GM19397 (cell line): Measurements from ENCODE around the gene ZNRF4.
"Not testable (repeated sequence)": the region's sequence is repeated elsewhere in the genome, so short reads cannot be mapped to it uniquely, and the experiment has no call there.

Experiments used
- ATAC-seq: cut with Tn5 transposase; IDR thresholded peaks from one replicate; pipeline ENCODE4 v1.9.1; 2021; ENCODE audit warnings: mild to moderate bottlenecking, moderate library complexity; ENCODE audit not compliant: unreplicated experiment

Gene ZNRF4

DNA sequence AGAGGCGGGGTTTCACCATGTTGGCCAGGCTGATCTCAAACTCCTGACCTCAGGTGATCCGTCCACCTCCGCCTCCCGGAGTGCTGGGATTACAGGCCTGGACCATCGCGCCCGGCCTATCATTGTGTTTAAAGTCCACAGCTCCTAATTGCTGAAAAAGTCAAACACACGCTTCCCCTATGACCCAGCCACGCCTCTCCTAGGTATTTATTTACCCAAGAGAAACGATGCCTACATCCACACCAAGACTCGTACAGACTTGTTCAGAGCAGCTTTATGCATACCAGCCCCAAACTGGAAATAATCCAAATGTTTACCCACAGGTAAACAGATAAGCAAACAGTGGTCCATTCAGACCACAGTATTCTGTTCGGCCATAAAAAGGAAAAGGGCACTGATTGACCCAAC is 15.1 kb downstream of the ZNRF4 start:
- no peak for ATAC-seq

DNA sequence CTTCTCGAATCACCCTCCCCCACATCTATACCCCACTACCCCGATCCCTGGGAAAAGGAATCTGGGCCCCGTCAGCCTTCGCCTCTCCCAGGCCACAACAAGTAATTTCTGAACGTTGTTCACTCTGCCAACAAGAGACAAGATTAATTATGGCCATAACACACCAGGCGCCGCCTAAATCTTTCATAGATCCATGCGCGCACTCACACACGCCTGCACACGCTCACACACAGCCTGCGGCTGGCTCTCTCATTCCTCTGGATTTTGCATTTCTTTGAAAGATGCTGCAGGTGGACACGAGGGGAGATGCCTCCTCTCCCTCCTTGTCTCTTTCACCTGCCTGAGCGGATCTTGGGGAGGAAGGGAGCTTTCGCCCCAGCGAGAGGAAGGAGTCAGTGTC is 17.1 kb downstream of the ZNRF4 start:
- ATAC-seq, result no peak

DNA sequence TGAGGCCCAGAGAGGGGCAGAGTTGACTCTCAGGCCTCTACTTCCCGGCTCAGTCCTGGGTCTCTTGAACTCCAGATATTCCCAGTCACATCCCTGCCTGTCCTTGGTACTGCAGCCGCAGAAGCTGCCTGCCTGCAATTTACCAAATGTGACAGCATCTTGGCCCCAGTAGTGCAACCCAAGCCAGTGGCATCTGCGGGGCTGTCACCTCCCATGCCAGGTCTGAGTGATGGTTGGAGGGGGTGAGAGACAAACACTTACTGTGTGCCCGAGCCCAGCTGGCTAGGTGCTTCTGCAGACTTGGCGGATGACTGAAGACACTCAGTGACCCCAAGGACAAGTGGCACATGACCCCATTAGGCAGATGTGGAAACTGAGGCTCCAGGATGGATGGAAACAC is 18.4 kb downstream of the ZNRF4 start:
- no peak for ATAC-seq

DNA sequence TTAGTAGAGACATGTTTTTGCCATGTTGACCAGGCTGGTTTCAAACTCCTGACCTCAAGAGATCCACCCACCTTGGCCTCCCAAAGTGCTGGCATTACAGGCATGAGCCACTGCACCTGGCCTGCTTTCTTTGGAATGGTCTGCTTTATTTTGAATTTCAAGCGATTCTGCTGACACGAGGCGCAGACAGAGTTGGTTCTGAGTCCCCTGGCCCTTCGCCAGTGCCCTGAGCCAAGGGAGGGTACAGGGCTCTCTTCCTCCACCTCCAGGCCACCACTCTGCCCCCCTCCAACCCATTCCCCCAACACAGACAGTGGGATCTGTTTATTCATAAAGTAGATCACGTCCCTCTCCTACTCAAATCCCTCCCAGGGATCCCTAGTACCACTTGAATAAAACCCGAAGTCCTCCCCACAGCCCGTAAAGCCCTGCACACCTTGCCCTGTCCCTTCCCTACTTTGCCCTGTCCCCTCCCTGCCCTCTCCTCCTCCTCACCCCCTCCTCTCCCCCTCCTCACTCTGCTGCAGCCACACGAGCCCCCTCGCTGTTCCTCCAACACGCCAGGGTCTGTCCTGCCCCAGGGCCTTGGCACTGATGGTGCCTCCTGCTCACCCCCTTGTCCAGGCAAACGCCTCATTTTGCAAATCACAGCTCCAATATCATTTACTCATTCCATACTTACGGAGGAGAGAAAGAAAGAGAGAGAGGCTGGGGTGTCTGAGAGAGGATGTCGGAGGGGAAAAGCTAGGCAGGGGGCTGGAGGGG is 22.4 kb downstream of the ZNRF4 start:
- no peak for ATAC-seq

DNA sequence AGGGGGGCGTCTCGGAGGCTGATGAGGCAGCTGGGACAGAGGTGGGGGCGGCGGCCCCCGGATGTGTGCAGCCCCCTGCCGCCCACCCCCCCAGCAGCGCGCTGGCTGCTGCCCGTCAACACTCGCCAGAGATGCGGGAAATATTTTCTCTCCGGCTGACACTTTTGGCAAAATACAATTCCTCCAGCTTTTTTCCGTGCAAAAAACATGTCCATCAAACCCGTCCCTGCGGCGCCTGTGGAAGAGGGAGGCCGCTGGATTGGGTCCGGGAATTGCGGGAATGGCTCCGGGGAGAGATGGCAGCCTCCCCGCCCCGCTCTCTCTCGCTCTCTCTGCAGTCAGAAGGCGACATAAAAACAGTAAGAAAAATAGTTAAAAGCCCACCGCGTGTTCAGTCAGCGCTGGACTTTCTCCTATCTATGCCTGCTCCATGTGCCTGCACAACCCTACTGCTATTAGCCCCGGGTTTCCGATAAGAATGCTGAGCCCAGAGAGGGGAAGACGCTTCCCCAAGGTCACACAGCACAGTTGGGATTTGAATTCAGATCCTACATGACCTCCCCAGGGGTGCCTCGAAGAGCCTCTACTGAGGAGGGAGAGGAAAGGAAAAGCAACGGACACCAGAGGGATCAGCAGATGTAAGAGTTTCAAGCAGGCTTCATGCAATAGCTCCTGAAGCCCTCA is 23.2 kb downstream of the ZNRF4 start:
- ATAC-seq, result no peak

DNA sequence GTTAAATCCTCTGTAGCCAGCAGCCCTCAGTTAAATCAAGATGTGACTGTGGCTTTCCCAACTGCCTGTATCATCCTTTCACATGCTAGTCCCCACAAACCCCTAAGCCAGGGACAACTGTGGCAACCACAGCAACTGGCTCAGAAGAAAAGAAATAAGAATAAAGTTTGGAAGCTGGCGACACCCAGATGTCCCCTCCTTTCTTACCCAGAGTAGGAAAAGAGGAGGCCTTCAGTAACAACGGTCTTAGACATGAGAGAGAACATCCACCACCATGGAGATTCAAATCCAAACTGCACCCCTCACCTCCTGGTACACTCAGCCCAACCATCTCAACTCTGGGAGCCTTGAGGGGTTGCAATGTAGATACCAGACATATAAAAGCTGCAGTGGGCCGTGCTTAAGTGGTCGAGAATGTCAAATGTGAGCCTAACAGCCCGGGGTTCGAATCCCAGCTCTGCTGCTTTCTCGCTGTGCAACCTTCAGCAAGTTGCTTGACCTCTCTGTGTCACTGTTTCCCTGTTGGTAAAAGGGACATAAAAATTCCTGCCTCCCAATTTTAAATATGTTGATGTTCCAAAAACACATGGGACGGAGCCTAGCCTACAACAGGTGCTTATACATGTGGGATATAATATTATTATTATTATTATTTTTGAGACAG is 23.8 kb downstream of the ZNRF4 start:
- ATAC-seq, result no peak

DNA sequence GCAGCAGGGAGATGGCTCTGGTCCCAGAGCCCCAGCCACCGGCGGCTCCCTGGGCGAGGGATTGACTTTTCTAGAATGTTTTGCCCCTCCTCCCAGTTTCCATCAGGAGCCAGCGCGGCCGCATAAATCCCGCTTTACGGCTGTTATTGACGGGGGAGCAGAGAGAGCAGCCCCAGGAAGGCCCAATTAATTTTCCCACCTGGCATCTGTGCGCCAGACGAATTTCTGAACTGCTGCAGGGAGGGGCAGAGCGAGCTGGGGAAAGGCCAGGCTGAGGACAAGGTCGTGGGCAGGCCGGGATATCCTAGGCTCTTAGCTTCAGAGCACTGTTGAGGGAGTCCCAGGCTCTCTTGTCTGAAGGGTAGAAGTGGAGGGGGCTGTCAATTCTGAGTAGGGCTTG is 24.7 kb downstream of the ZNRF4 start:
- ATAC-seq, result no peak

DNA sequence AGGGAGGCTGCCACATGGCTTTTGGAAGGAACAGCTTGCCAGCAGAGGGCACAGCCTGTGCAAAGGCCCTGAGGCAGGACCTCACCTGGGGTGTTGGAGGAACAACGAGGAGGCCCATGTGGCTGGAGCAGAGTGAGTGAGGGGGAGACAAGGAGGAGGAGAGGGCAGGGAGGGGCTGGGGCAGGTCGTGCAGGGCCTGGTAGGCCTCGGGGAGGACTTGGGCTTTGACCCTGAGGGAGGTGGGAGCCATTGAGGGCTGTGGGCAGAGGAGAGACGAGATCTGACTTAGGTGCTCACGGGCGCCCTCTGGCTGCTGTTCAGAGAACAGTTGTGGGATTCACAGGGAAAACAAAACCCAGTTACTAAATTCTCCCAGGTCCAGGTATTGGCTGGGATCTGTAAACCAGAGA is 25.2 kb downstream of the ZNRF4 start:
- ATAC-seq, result no peak

DNA sequence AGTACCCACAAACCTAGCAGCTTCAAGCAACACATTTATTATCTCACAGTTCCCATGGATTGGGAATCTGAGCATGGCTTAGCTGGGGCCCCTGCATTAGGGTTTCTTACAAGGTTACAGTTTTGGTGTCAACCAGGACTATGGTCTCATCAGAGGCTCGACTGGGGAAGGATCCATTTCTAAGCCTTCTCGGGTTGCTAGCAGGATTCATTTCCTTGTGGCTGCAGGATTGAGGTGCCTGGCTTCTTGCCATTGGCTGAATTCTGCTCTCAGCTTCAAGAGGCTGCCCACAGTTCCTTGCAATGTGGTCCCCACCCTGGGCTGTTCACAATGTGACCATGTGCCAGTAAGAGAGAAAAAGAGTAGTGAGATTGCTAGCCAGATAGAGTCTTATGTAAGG is 26.7 kb downstream of the ZNRF4 start:
- no peak for ATAC-seq

DNA sequence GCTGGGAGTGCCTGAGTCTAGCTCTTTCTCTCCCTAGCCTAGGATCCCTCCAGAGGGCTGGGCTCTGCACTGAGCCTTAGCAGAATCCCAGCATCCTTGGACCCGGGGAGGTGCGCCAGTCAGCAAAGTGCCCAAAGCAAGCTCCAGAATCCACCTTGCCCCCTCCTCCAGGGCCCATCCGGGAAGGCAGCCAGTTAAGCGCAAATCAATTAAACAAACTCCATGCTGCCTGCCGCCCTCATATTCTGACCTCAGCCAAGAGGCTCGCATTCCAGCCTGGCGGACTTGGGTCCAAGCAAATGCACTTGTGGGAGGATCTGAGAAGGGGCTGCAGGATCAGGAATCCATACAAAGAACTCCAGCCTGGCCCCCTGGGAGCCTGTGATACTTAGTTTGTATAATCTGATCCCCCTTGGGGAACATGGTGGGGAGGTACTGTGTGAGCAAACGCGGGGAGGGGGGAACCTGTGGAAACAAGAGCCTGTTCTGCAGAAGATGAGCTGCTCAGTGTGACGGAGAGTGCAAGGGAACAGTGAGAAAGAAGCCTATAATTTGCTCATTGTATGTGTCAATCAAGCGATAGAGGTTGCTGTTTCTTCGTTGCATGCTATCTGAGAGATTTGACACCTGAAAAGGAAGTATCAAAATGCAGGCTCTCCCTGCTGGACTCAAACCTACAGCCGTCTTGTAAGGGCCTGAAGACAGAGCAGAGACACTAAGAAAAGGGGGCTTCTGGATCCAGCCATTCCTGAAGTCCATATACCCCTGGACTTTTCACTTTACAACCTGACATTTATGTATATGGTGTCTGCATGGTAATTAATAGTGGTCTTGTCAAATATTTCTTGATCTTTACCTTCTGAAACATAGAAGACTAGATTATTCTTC is 29.4 kb downstream of the ZNRF4 start:
- ATAC-seq, result no peak

DNA sequence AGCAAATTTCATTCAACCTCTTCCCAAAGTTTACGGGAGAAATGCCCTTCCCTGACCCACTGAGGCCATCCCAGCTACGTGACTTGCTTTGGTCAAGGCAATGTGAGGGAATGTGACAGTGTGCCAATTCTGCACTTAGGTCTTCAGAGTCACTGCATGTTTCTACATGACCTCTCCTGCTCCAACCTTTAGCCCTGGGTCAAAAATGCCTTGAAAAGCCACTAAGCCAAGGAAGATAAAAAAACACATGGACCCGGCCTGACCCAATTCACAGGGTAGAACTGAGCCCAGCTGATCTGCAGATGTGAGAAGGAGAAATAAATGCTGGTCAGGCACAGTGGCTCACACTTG is 30.0 kb downstream of the ZNRF4 start:
- ATAC-seq, result no peak

DNA sequence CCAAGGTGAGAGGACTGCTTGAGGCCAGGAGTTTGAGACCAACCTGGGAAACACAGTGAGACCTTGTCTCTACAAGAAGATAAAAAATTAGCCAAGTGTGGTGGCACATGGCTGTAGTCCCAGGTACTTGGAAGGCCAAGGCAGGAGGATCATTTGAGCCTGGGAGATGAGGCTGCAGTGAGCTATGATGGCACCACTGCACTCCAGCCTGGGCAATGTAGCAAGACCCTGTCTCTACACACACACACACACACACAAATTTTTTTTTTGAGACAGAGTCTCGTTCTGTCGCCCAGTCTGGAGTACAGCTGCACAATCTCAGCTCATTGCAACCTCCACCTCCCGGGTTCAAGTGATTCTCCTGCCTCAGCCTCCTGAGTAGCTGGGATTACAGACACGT is 30.4 kb downstream of the ZNRF4 start:
- not testable (repeated sequence) for ATAC-seq

DNA sequence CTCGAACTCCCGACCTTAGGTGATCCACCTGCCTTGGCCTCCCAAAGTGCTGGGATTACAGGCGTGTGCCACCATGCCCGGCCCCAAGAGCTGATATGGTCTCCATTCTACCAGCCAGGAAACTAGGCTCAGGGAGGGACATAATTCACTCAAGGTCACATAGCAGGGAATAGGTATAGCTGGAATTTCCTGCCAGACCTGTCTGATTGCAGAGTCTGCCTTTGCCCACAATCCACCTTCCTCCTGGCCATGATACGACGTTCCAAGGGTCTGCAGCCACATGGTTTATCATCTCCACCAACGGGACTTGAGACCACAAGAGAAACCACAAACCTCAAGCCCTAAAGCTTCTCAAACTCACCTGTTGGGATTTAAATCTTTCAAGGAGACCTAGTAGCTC is 32.0 kb downstream of the ZNRF4 start:
- ATAC-seq, result no peak

DNA sequence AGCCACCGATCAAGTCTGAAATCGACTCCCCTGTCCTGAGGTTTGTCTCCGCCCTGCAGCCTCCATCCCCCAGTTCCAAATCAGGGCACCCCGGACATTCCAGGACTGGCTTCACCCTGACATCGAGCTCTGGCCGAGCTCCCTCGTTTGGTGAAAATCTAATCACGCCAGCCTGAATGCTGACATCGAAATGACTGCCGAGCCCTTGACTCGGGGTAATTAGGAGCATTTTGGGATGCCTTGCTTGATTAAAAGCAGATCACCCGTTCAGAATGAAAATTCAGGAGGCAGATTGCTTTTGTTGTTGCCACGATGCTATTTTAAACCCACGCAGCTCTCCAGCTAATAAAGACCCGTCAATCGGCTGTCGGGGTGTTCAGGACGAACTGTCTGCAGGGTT is 34.3 kb downstream of the ZNRF4 start:
- no peak for ATAC-seq

DNA sequence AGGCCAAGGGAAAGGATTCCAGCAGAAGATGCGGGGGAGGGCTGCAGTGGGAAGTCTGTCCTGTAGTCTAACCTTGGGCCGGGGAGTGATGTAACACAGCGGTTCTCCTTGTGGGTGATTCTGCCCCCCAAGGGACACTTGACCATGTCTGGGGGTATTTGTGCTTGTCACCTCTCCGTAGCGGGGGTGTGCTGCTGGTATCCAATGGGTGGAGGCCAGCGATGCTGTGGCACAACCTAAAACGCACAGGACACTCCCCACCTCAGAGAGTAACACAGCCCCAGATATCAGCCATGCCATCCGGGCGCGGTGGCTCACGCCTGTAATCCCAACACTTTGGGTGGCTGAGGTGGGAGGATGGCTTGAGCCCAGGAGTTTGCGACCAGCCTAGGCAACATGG is 36.3 kb downstream of the ZNRF4 start:
- no peak for ATAC-seq

DNA sequence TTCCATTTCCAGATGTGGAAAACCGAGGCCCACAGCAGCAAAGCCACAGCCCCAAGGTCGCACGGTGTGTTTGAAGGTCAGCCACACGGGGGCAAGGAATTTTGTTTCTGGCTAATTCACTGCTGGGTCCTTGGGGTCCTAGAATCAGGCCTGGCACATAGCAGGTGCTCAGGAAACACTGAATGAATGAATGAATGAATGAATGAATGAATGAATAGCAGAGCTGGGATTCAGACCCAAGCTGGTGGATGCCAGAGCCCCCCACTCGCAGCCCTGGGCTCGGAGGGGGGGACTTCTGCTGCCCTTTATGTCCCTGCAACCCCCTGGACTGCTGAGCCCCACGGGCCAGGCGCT is 37.0 kb downstream of the ZNRF4 start:
- no peak for ATAC-seq

DNA sequence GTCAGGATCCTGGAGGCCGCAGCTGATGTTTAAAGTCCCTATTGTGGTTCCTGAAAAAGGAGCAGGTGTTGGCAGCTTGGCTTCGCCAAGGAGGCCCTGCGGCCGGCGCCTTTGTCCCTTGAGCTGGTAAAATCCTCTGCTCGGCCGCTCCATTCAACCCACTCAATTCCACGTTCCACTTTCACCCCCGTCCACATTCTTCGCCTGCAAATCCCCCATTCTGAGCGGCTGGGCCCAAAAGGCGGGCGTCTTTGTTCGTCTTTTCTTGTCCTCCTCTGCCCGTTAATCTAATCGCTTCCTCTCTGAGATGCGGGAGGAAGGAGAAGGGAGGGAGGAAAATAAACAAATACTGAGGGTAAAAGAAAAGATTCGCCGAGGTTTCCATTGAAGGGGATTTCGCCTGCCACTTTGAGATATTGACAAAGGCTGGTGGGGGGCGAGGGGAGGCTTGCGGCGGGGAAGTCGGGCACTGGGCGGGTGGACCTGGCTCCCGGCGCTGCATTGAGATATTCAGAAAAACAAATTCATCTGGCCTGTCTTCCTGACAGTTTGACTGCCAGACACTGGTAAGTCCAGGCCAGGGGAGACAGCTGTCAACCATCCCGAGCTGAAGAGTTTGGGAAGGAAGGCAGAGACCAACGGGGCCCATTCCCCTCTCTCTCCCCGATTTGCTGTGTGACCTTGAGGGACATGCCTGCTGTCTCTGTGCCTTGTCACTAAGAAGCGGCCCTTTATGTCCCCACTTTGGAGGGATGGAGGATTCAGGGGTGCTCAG is 37.6 kb downstream of the ZNRF4 start:
- ATAC-seq, result no peak

DNA sequence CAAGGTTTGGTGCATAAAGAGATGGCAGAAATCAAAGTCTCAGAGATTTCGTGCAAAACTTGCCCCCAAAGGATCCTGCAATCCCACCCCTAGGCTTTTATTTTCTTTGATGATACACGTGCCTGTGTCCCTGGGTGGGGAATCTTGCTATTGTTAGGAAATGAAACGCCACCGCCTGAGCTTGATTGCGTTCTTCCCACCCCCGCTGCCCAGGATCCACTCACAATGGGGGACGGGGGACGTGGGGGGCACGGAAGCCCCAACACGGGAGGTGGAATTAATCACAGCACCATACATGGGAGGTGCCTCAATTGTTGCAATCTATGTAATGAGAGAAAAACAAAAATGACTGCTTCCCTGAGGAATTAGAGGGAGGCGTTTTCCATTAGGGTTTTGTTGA is 39.6 kb downstream of the ZNRF4 start:
- ATAC-seq, result no peak

DNA sequence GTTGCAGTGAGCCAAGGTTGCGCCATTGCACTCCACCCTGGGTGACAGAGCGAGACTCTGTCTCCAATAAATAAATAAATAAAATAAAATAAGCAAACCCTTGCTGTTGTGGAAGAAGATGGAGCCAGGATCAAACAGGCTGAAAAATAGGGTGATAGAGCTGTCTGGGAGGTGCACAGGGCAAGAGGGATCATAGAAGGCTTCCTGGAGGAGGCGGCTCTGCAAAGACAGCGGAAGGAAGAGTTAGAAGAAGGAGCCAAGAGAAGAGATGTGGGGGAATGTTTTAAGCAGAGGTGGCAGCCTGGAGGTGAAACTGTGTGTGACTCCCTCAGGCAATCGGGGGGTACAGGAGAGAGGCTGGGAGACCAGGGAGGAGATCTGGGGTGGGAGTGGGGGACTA is 40.6 kb downstream of the ZNRF4 start:
- ATAC-seq, result no peak

DNA sequence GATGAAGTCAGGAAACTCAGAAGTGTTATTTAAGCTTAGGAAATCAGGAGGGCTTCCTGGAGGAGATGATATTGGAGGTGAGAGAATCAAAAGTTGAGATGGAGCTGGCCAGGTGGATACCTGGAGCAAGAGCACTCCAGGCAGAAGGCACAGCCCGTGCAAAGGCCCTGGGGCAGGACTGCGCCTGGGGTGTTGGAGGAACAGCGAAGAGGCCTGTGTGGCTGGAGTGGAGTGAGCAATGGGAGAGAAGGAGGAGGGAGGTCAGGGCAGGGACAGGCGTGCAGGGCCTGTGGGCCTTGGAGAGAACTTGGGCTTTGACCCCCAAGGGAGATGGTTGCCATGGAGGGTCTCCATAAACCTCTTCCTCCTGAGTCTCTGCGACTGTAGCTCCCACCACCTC is 42.1 kb downstream of the ZNRF4 start:
- ATAC-seq, result no peak
